GM18526 (cell line): ENCODE results near the gene CDX1.

Source experiments
- POLR2A ChIP-seq: IDR thresholded peaks from 3 replicates; pipeline ENCODE4 v1.6.1; 2011; ENCODE audit not compliant: insufficient read length; ENCODE audit errors: extremely low read depth

The CDX1 gene

DNA sequence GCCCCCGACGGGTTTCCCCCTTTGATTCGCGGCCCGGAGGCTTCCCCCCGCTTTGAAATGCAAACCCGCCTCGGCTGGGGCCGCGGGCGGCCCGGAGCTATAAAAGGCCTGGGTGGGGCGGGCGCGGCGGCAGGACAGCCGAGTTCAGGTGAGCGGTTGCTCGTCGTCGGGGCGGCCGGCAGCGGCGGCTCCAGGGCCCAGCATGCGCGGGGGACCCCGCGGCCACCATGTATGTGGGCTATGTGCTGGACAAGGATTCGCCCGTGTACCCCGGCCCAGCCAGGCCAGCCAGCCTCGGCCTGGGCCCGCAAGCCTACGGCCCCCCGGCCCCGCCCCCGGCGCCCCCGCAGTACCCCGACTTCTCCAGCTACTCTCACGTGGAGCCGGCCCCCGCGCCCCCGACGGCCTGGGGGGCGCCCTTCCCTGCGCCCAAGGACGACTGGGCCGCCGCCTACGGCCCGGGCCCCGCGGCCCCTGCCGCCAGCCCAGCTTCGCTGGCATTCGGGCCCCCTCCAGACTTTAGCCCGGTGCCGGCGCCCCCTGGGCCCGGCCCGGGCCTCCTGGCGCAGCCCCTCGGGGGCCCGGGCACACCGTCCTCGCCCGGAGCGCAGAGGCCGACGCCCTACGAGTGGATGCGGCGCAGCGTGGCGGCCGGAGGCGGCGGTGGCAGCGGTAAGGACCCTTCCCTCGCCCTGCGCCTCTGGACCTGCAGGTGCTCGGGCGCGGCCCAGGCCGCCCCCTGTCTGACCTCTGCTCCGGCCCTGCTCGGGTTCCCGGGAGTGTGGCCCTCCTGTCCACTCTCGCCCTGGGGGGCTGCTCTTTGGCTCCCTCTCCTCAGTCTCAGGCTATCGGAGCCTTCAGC, at the start of gene CDX1:
CDX1 (plus strand) TSS at position 129 of the 862 bp plus-strand sequence; CDS start at position 228, 99 bp downstream.
- TF ChIP-seq POLR2A, result no peak

DNA sequence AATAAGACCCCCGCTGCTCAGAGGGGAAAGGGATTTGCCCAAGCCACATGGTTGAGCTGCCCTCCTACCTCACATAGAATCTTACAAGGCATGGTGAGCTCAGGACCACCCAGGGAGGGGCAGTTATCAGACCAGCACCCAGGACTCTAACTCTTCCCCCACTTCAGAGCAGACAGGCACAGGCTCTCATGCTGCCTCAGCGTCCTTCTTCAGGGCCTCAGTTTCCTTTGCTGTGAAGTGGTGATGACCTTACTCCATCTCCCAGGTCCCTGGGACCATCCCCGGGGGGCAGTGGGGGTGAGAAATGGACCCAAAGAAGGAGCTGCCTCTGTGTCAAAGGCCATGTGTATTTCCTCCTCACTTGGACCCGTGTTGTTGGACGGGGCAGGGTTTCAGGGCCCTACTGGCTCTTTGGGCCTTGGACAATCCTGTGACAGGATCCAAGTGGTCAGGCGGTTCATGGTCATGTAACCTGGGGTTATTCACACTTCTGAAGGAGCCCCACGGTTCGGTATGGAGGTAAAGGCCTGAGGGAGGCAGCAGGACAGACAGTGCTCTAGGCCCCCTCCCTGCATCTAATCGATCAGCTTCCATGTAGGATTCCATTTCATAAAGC, 48.5 kb upstream of the CDX1 start:
- no peak for TF ChIP-seq POLR2A

DNA sequence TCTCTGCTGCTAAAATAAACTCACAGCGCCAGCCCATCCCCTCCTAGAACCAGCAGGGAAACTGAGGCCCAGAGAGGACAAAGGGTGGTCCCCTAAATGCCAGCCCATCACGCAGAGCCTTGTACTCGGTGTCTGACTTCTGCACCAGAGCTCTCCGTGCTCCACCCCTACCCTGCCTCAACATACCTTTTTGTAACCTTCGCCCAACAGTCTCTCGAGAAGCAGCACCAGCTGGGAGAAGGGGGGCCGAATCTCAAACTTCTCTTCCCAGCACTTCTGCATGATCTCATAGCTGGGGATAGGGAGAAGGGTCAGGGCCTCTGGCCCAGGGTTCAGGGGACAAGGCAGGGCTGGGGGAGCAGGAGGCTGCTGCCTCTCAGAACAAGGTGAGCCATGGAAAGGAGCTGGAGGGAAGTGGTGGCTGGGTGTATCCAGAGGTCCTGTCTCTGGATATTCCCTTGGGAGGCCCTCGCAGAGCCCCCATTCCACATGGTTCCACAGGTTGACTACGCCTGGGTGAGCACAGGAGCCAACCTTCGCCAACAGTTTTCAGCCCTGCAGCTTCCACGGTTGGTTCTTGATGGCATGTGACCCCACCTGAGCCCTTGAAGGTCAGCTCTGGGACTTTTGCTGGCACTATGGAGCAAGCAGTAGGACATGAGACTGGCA, 47.9 kb upstream of the CDX1 start:
- TF ChIP-seq POLR2A, result no peak

DNA sequence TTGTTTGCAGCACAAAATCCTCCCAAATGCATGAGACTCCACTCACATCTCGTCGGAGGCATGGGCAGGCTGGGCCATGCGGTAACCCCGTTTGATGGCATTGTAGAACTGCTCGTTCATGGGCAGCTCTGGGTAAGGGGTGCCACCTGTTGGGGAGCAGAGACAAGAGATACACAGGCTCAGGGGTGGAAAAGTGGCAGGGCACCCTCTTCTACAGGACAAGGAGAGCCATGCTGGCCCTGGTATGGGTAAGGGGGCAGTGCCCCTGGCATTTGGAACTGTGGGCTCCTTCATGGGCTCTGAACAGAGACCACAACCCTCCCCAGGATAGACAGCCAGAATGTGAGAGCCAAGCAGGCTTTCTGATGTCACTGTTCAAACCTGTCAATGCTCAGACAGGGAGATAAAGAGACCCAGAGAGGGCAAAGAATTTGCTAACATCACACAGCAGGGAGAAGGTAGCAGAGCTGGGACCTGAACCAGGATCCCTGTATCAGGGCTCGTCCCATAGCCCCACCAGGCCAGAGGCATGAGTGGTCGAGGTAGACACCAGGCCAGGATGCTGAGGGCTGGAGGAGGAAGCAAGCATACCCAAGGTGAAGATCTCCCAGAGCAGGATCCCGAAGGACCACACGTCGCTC, 47.0 kb upstream of the CDX1 start:
- TF ChIP-seq POLR2A, result no peak

DNA sequence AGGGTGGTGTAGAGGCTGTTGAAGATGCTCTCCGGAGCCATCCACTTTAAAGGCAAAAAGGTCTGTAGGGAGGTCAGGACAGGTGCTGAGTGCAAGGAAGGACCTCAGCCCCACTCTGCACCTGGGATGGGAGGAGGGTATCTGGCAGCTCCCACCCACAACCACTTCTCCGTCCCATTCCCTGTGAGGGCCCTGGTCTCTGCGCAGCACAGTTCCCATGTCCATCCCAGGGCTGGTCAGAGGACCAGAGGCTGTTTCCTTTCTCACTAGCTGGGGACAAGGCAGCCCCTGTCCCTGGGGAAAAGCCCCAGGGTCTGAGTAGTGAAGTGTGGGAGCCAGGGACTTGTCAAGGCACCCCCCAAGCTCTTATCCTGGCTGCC, 46.5 kb upstream of the CDX1 start:
- no peak for TF ChIP-seq POLR2A

DNA sequence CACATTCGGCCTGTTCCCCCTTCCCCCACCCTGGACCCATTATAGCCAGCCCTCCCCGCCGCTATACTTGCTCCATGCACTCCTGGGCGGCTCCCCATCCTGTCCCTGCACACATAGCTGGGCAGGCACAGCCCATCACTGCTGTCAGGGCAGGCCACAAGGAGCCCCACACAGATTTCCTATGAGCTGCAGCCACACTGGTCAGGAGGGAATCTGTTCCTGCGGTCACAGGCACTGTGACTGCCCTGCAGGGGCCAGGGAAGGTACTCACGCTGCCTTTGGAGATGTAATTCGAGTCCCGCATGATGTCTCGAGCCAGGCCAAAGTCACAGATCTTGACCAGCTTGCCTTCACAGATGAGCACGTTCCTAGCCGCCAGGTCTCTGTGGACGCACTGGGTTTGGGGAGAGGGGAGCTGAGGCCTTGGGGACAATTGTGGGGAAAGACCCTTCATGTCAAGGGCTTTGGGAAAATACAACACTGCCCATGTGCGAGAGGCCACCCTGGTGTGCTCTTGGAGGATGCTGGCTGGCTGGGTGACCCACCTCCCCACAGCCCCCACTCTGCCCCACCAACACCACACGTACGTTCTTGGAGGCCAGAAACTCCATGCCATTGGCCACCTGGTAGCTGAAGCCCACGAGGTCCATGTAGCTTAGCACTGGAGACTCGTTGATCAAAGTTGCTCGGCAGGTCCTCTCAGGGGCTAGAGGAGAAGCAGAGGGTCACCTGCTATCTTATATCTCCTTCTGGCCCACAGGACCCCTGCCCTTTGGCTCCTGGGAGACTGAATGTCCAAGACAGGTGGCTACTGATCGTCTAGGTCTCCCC, 45.7 kb upstream of the CDX1 start:
- no peak for TF ChIP-seq POLR2A

DNA sequence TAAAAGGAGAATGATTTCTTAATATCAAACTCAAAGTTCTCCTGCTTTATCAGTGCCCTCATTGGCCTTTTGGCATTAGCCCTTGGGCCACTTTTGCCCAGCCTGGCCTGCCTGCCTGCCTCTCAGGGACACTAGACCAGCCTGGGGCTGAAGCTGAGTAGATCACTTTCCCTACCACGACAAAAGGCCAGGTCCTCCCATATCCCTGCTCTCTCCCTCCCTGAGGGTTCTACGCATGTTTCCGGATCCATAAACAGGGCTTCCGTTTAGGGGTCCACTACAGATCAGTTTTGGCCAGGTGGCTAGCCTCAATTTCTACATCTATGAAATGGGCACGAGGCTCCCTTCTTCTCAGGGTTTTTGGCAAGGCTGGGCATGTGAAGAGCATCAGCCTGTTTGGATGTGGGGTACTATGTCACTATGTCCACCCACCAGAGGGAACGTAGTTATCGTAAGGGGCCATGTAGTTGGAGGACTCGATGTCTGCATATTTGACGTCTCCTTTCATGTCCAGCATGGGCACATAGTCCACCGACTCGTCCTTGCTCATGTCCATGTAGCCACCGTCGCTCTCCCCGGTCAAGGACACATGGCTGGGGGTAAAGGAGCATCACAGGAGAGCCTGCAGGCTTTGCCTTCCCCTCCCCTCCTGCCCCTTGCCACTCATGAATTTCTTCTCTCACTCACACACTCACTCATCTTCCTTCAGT, 45.0 kb upstream of the CDX1 start:
- TF ChIP-seq POLR2A, result no peak

DNA sequence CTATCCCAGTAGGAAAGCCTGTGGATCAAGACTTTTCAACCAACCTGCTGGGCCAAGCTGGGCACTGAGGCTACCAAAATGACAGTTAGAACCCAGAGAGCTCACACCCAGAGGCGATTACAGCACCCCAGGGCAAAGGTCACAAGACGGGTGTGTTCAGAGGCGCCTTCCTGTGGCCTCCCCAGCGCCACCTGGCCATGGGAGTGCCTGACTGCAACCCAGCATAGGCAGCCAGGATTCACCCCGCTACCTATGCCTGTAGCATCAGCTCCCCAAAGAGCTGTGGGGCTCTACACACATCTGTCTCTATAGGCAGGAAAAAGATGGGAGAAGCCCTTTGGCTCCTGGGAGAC, 44.4 kb upstream of the CDX1 start:
- TF ChIP-seq POLR2A, result no peak

DNA sequence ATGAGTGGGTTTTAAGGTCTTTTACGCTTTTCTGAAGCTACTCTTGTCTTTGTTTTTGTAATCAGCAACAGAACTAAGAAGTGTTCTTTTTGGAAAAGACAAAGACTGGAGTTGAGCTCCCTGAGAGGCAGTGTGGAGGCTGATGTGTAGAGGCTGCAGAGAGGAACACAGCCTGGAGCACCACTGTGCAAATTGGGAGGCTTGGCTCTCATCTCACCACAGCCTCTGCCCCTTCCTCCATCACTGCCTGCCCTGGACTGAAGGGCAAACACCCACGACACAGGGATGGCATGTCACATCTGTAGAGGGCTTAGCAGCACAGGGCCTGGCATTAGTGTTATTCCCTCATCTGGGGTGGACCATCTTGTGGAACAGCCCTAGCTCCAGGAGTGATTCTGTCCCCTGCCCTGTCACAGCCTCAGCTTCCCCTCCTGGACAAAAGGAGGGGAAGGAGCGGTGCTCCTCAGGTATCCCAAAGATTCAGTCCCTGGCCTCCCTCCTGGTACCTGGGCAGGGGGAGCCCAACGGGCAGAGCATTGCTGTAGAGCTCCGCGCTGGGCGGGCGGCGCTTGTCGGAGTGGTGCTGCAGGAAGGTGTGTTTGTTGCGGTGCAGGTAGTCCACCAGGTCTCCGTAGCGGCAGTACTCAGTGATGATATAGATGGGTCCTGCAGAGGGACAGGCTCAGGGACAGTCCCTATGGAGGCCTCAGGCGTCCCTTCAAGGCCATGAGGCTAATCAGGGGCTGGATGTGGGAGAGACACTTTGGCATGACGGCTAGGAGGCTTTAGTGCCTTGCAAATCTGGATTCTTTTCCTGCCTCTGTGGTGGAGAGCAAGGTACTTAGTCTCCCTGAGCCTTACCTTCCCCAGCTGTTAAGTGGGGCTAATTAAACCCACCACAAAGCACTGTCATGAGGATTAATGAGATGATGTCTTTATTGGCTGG, 43.8 kb upstream of the CDX1 start:
- no peak for TF ChIP-seq POLR2A

DNA sequence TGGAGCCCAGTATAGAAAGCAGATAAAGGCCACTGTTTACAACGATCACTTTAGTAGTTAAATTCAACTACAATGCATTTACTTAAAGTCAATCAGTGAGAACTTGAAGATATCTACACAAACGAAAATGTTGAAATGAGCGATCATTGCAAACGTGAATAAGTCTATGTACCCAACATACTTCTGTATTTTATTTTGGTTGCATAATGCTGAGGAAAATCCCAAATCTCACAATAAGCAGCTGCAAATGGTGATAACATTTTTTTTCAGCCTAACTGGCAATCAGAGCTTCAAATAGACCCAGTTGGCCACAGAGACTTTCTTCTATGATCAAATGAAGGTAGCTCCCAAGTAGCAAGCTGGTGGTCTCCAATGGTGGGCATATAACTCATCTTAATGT, 43.0 kb upstream of the CDX1 start:
- no peak for TF ChIP-seq POLR2A

DNA sequence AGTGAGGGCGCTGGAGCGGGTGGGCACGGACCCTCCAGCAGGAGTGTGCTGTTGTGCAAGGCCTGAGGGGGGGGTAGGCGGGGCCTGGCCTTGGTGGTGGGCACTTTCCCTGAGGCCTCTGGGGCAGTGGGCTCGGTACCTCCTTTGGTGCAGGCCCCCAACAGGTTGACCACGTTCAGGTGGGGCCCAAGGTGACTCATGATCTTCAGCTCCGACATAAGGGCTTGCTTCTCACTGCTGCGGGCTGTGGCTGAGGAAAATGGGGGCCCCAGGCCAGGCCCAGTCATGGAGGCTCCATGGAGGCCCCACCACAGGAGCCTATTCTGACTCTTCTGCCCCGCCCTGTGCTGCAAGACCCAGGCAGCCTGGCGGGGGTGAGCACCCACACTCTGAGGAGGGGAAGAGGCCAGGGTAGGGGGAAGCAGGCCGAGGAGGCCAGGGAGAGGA, 42.4 kb upstream of the CDX1 start:
- no peak for TF ChIP-seq POLR2A

DNA sequence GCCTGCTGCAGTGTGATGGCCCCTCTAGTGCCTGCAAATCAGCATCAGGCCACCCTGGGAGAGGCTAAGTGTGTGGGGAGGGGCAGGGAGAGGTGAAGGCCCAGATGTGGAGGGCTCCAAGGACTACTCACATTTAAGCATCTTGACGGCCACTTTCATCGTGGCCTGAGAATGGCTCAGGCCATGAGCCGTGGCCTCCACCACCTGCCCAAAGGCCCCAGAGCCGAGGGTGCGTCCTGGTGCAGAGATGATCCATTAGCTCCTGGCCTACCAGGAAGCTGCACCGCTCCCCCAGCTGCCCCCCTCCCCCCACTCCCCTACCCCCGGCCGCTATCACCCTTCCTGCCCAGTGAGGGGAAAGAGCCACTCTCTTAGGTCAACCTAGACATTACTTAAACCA, 42.0 kb upstream of the CDX1 start:
- TF ChIP-seq POLR2A, result no peak

DNA sequence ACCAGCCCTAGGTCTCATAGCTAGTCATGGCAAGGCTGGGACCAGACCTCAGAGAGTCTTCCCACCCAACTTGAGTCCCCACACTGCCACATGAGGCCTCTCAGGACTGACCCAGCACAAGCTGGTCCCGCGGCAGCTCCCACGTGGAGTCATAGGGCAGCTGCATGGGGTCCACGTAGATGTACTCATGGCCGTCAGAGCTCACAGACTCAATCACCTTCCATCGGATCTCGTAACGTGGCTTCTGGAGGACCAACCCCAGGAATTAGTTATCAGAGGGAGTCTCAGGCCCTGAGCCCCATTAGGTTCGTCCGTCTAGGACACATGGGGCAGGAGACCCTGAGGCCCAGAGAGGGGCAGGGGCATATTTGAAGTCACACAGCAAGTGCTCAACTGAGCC, 41.2 kb upstream of the CDX1 start:
- TF ChIP-seq POLR2A, result no peak
